KMS-11 (cell line): Measurements from ENCODE around the gene CDC34.

ENCODE experiments used
- H2AFZ ChIP-seq: fragments of 200-600 bp; sonication (generic); 2 replicates; pipeline ENCODE4 v1.6.1; 2016; ENCODE audit warnings: antibody characterized with exemption, mixed run types, low read depth
- H3K27ac ChIP-seq: fragments of 200-600 bp; sonication (generic); 2 replicates; pipeline ENCODE4 v1.6.1; 2016; ENCODE audit warnings: mild to moderate bottlenecking, mixed run types
- H3K27me3 ChIP-seq: fragments of 200-600 bp; sonication (generic); 2 replicates; pipeline ENCODE4 v1.6.1; 2017; ENCODE audit warnings: mild to moderate bottlenecking, low read depth, mixed run types, moderate library complexity; ENCODE audit not compliant: insufficient read depth
- H3K36me3 ChIP-seq: fragments of 200-600 bp; sonication (generic); 2 replicates; pipeline ENCODE4 v1.6.1; 2017; ENCODE audit warnings: mild to moderate bottlenecking, mixed run types; ENCODE audit not compliant: insufficient read depth
- H3K4me1 ChIP-seq: fragments of 200-600 bp; sonication (generic); 2 replicates; pipeline ENCODE4 v1.6.1; 2016; ENCODE audit warnings: mild to moderate bottlenecking, low read depth, mixed run types; ENCODE audit not compliant: poor library complexity, severe bottlenecking
- H3K4me2 ChIP-seq: fragments of 200-600 bp; sonication (generic); 2 replicates; pipeline ENCODE4 v1.7.0; 2016; ENCODE audit warnings: mild to moderate bottlenecking, mixed run types
- H3K4me3 ChIP-seq: fragments of 200-600 bp; sonication (generic); IDR thresholded peaks from 2 replicates; pipeline ENCODE4 v1.6.1; 2017; ENCODE audit warnings: low read depth, low read length, mixed read lengths; ENCODE audit not compliant: insufficient read depth
- H3K79me2 ChIP-seq: fragments of 200-600 bp; sonication (generic); 2 replicates; pipeline ENCODE4 v1.6.1; 2016; ENCODE audit warnings: low read depth, mixed run types; ENCODE audit not compliant: insufficient read depth
- H3K9ac ChIP-seq: fragments of 200-600 bp; sonication (generic); 2 replicates; pipeline ENCODE4 v1.6.1; 2016; ENCODE audit warnings: mild to moderate bottlenecking, mixed run types
- H4K20me1 ChIP-seq: fragments of 200-600 bp; sonication (generic); 2 replicates; pipeline ENCODE4 v1.6.1; 2016; ENCODE audit warnings: mild to moderate bottlenecking, mixed run types; ENCODE audit not compliant: insufficient read depth
- CTCF ChIP-seq: fragments of 200-600 bp; sonication (generic); conservative IDR thresholded peaks from 2 replicates; pipeline ENCODE4 v1.6.1; 2017; ENCODE audit warnings: low read depth, mild to moderate bottlenecking, antibody characterized with exemption, low read length, moderate library complexity, mixed read lengths

CDC34 gene

GRCh38 chr19:555474-555808 is 23.9 kb downstream of the CDC34 start:
- Histone ChIP-seq H3K9ac (no peak overlapping the region), H3K36me3 (no peaks in the 10 kb centered on the region), H3K4me3 (no peak overlapping the region), H3K27me3 (peaks cover 47% of the 10 kb centered on the region; the same call in 1 of the 2 replicates), H3K79me2 (no peaks in the 10 kb centered on the region), H4K20me1 (no peaks in the 10 kb centered on the region), H3K4me2 (no peak overlapping the region), H2AFZ (no peak overlapping the region), H3K4me1 (peaks cover 6% of the 10 kb centered on the region), H3K27ac (no peak overlapping the region)
- no peak for TF ChIP-seq CTCF

- Histone ChIP-seq H3K4me1 (peaks cover 6% of the 10 kb centered on the region), H2AFZ (no peak overlapping the region), H3K36me3 (no peaks in the 10 kb centered on the region), H4K20me1 (no peaks in the 10 kb centered on the region), H3K27ac (no peak overlapping the region), H3K4me3 (no peak overlapping the region), H3K79me2 (no peaks in the 10 kb centered on the region), H3K27me3 (peaks cover 39% of the 10 kb centered on the region; the same call in 1 of the 2 replicates), H3K4me2 (peak overlapping the region; percentile 25; the same call in 1 of the 2 replicates), H3K9ac (no peak overlapping the region)
- no peak for TF ChIP-seq CTCF
Observed at GRCh38 chr19:556611-557382, 25.2 kb downstream of the CDC34 start.

DNA sequence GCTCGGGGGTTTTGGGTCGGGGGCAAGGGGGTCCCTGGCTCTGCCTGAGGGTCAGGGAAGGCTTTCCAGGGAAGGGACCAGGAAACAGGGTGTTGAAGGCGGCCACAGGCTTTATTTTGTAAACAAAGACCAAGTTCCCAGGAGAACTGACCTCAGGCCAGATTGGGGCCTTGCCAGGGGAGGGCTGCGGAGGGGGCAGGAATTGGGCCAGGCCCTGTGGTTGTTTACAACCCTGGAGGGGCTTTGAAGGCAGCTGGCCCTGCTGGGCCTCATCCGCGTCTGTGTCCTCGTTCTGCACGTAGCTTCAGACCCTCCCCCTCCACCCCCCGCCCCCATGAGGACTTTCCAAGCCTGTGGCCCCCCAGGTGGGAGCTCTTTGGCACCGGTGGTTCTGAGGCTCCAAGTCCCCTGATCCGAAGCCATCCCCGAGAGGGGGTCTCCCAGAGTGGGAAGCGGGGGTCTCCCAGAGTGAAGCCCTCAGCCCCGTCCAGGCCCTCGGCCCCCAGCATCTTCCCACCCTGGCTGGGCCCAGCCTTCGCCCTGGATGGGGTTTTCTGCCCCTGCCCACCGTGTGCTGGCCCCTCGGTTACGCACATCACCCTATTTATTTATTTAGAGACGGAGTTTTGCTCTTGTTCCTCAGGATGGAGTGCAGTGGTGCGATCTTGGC is 27.3 kb downstream of the CDC34 start:
- H3K27ac ChIP-seq = no peak overlapping the region
- peaks cover 22% of the 10 kb centered on the region; the same call in 1 of the 2 replicates for H3K27me3 ChIP-seq
- no peak overlapping the region for H2AFZ ChIP-seq
- H3K9ac ChIP-seq = no peak overlapping the region
- H3K4me1 ChIP-seq = peaks cover 6% of the 10 kb centered on the region
- no peak for TF ChIP-seq CTCF
- H3K79me2 ChIP-seq = no peaks in the 10 kb centered on the region
- H3K4me3 ChIP-seq = no peak overlapping the region
- H3K4me2 ChIP-seq = no peak overlapping the region
- no peaks in the 10 kb centered on the region for H3K36me3 ChIP-seq
- no peaks in the 10 kb centered on the region for H4K20me1 ChIP-seq

DNA sequence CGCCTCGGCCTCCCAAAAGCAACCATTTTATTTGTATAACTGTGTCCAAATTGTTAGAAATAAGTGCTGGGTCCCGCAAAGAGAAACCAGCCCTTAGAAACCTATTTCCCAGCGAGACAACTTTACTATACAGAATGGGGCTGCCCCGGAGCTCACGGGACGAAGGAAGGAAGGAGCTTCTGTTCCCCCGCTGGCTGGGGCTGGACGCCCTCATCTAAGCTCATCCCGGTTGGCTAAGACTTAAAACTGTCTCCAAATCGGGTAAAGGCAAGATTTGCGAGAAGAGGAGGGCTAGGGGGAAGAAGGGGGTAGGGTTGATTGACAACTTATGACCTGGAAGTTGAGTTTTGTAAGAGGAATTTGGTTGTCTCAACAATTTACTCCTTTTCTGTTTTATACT is 28.6 kb downstream of the CDC34 start:
- Histone ChIP-seq H3K4me1 (peaks cover 6% of the 10 kb centered on the region), H2AFZ (no peak overlapping the region), H3K79me2 (no peaks in the 10 kb centered on the region), H3K4me2 (no peak overlapping the region), H3K4me3 (no peak overlapping the region), H3K27me3 (peaks cover 18% of the 10 kb centered on the region; the same call in 1 of the 2 replicates), H3K9ac (no peak overlapping the region), H3K36me3 (no peaks in the 10 kb centered on the region), H4K20me1 (no peaks in the 10 kb centered on the region), H3K27ac (no peak overlapping the region)
- TF ChIP-seq CTCF = no peak
